Measurements from ENCODE around the gene TMEM204. TPM values are rescaled to one million over a fixed set of nuclear protein-coding genes. Genes with fewer than 3 reads are reported as not detected.

TMEM204 gene
- polyA plus RNA-seq, 3 donors: 0.09 to 1.5 (median 1.3) TPM

DNA sequence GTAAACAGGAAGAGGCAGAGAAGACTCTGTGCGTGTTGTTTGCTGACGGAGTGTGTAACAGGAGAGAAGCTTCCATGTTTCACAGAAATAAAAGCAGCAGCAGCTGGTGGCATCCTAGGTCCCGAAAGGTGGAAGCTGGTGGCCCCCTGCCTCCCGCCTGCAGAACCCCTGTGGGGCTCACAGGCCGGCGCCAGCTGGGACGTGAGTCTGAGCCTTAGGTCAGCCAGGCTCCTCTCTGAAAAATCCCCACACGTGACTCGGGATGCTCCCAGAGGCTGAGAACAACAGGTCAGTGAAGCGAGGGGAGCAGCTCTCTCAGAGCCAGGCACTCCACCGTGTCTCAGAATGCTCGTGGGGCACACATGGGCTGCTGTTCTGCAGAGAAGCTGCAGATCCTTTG lies 27.4 kb downstream of the TMEM204 start:
- TF ChIP-seq, protein P1, sequence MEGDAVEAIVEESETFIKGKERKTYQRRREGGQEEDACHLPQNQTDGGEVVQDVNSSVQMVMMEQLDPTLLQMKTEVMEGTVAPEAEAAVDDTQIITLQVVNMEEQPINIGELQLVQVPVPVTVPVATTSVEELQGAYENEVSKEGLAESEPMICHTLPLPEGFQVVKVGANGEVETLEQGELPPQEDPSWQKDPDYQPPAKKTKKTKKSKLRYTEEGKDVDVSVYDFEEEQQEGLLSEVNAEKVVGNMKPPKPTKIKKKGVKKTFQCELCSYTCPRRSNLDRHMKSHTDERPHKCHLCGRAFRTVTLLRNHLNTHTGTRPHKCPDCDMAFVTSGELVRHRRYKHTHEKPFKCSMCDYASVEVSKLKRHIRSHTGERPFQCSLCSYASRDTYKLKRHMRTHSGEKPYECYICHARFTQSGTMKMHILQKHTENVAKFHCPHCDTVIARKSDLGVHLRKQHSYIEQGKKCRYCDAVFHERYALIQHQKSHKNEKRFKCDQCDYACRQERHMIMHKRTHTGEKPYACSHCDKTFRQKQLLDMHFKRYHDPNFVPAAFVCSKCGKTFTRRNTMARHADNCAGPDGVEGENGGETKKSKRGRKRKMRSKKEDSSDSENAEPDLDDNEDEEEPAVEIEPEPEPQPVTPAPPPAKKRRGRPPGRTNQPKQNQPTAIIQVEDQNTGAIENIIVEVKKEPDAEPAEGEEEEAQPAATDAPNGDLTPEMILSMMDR (IDR thresholded peaks at IDR 0.05): no peak
- H3K9ac ChIP-seq (ENCODE audit: insufficient read depth, low read length, poor library complexity, severe bottlenecking): no peak overlapping the region
- H3K4me1 Mint-ChIP-seq: no peaks in the 10 kb centered on the region
- H4K20me1 ChIP-seq (ENCODE audit: insufficient read depth, low read length): no peaks in the 10 kb centered on the region
- no peaks in the 10 kb centered on the region for H3K4me1 ChIP-seq (ENCODE audit: control insufficient read depth in 1 of 2, insufficient read depth in 2 of 2, low read length in 2 of 2)
- peaks cover 0 to 11% of the 10 kb centered on the region in 2 donors for H3K36me3 Mint-ChIP-seq
- H3K9me3 ChIP-seq (replicated peaks in 1 of 2; ENCODE audit: control insufficient read depth in 1 of 2, insufficient read depth in 1 of 2, low read length in 2 of 2): no peaks in the 10 kb centered on the region
- H3K4me3 Mint-ChIP-seq: no peak overlapping the region
- intact Hi-C loops (cut with micrococcal nuclease): no loop called here
- no peak overlapping the region for H3K27ac Mint-ChIP-seq
- H3K79me2 ChIP-seq (ENCODE audit: insufficient read depth, low read length): no peaks in the 10 kb centered on the region
- H3K36me3 ChIP-seq (replicated peaks in 1 of 2; ENCODE audit: control insufficient read depth in 1 of 2, insufficient read depth in 2 of 2, low read length in 2 of 2): peaks cover 0 to 4% of the 10 kb centered on the region in 2 donors
- H2AFZ ChIP-seq (ENCODE audit: insufficient read depth, low read depth, low read length, poor library complexity, severe bottlenecking): no peak overlapping the region
- DNase-seq: no peak
- H3K27ac ChIP-seq (ENCODE audit: low read depth in 1 of 2, low read length in 2 of 2): no peak overlapping the region
- 90% methylated on average over 12 of the region's 12 CpGs for WGBS (ENCODE audit: insufficient coverage)
- no peak overlapping the region for H3K4me3 ChIP-seq (replicated peaks in 1 of 3; ENCODE audit: low read depth in 2 of 3, low read length in 3 of 3)
- H3K27me3 Mint-ChIP-seq (ENCODE audit: low read depth in 3 of 3): peaks cover 0 to 1% (median 0%) of the 10 kb centered on the region in 3 donors
- H3K4me2 ChIP-seq (replicated peaks; ENCODE audit: extremely low read depth, low read length, poor library complexity, severe bottlenecking): no peak overlapping the region
- no peaks in the 10 kb centered on the region for H3K27me3 ChIP-seq (ENCODE audit: control insufficient read depth in 2 of 2, insufficient read depth in 2 of 2, low read length in 2 of 2)
- H3K9me3 Mint-ChIP-seq: no peaks in the 10 kb centered on the region

- TF ChIP-seq, protein P1 (IDR thresholded peaks at IDR 0.05): no peak
- Mint-ChIP-seq H3K4me3 (no peak overlapping the region), H3K4me1 (no peaks in the 10 kb centered on the region), H3K9me3 (no peaks in the 10 kb centered on the region), H3K27ac (no peak overlapping the region), H3K27me3 (ENCODE audit: low read depth in 3 of 3) (no peaks in the 10 kb centered on the region), H3K36me3 (peaks cover 0 to 11% of the 10 kb centered on the region in 2 donors)
- Histone ChIP-seq H4K20me1 (ENCODE audit: insufficient read depth, low read length) (no peaks in the 10 kb centered on the region), H3K27me3 (ENCODE audit: control insufficient read depth in 2 of 2, insufficient read depth in 2 of 2, low read length in 2 of 2) (no peaks in the 10 kb centered on the region), H2AFZ (ENCODE audit: insufficient read depth, low read depth, low read length, poor library complexity, severe bottlenecking) (no peak overlapping the region), H3K4me1 (ENCODE audit: control insufficient read depth in 1 of 2, insufficient read depth in 2 of 2, low read length in 2 of 2) (no peaks in the 10 kb centered on the region), H3K4me2 (replicated peaks; ENCODE audit: extremely low read depth, low read length, poor library complexity, severe bottlenecking) (no peak overlapping the region), H3K9ac (ENCODE audit: insufficient read depth, low read length, poor library complexity, severe bottlenecking) (no peak overlapping the region), H3K36me3 (replicated peaks in 1 of 2; ENCODE audit: control insufficient read depth in 1 of 2, insufficient read depth in 2 of 2, low read length in 2 of 2) (peaks cover 0 to 4% of the 10 kb centered on the region in 2 donors), H3K4me3 (replicated peaks in 1 of 3; ENCODE audit: low read depth in 2 of 3, low read length in 3 of 3) (no peak overlapping the region), H3K27ac (ENCODE audit: low read depth in 1 of 2, low read length in 2 of 2) (no peak overlapping the region), H3K9me3 (replicated peaks in 1 of 2; ENCODE audit: control insufficient read depth in 1 of 2, insufficient read depth in 1 of 2, low read length in 2 of 2) (no peaks in the 10 kb centered on the region), H3K79me2 (ENCODE audit: insufficient read depth, low read length) (no peaks in the 10 kb centered on the region)
- DNase-seq: no peak
- intact Hi-C loops (cut with micrococcal nuclease): no loop called here
- 96% methylated on average over 3 of the region's 7 CpGs for WGBS (ENCODE audit: insufficient coverage)
Observed at GRCh38 chr16:1561266-1561665, 27.8 kb downstream of the TMEM204 start.

Measured in CD14-positive monocyte (primary cell).